ENCODE results near the gene CACNB4.
"Not testable (repeated sequence)": the region's sequence is repeated elsewhere in the genome, so short reads cannot be mapped to it uniquely, and the experiment has no call there.

The CACNB4 gene

DNA sequence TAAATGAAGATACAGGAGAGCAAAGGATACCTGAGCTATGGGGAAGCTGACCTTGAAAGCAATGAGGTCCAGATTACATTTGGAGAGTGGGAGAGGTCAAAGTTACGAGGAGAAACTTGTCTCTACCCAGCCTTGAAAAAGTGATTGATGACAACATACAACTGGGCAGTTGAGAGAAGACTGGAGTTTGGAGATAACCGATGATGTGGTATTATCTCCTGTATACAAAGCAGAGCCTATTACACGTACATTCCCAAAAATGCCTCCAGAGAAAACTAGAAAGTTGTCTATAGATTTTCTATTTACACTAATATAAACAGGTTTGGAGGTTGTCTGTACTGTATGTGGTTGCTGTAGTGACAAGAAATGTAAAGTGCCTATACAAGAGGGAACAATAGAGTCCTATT is 299.0 kb downstream of the CACNB4 start:
- Histone ChIP-seq H3K36me3 (ENCODE audit: control insufficient read depth, insufficient read depth, low read length) (peaks cover 28% of the 10 kb centered on the region), H3K4me3 (ENCODE audit: extremely low read depth, insufficient read depth, low read length, poor library complexity, severe bottlenecking) (no peak overlapping the region), H3K27ac (ENCODE audit: low read depth, low read length, severe bottlenecking) (no peak overlapping the region), H3K9me3 (ENCODE audit: control insufficient read depth, low read length) (no peaks in the 10 kb centered on the region), H3K4me1 (ENCODE audit: control insufficient read depth, insufficient read depth, low read length, poor library complexity, severe bottlenecking) (no peaks in the 10 kb centered on the region)
- WGBS, 2 experiments (ENCODE audit: insufficient coverage in 2 of 2): 78% methylated on average over 1 of the region's 3 CpGs; no CpG with 5 or more reads in 1 of the 2 experiments

DNA sequence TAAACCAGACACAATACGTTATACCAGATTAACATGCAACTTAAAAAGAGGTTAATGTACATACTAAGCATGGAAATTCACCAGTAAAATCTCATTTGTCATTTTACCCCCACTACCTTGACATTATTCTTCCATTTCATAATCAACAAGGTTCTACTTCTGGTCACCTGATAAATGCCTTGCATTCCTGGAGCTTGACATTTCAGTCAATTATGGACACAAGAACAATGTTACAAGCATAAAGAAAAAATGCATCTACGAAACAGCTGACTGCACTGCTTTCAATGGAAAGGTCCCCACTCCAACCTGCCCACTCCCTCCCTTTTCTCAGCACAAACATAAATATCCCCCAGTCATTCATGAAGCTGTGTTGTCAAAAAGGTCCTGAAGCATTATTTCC is 302.1 kb downstream of the CACNB4 start:
- WGBS, 2 experiments (ENCODE audit: insufficient coverage in 2 of 2): 89 to 100% methylated on average over 1 of the region's 2 CpGs
- no peak overlapping the region for H3K27ac ChIP-seq (ENCODE audit: low read depth, low read length, severe bottlenecking)
- H3K9me3 ChIP-seq (ENCODE audit: control insufficient read depth, low read length): no peaks in the 10 kb centered on the region
- H3K4me1 ChIP-seq (ENCODE audit: control insufficient read depth, insufficient read depth, low read length, poor library complexity, severe bottlenecking): no peaks in the 10 kb centered on the region
- H3K36me3 ChIP-seq (ENCODE audit: control insufficient read depth, insufficient read depth, low read length): peaks cover 37% of the 10 kb centered on the region
- no peak overlapping the region for H3K4me3 ChIP-seq (ENCODE audit: extremely low read depth, insufficient read depth, low read length, poor library complexity, severe bottlenecking)

DNA sequence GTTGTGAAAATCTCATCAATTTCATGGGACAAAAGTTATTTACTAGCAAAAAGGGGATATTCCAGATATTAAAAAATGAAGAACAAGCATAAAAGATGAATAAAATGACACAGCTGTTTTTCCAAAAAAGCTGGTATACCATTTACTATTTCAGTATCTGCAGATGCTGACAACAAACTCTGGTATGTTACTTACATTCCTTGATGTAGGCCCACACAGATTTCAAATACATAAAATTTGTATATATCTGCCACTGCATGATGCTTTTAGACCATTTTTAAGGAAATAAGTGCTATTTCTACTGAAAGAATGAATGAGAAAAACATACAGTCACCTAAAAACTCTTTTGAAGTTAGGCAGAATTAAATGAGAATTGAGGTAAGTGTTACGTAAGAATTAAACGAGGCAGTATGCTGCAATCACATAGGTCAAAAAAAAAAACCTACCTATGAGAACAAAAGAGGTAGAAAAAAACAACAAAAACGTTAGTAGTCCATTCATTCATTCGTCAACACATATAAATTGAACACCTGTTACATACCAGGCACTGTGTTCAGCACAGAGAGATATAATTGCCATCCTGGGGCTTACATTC is 303.1 kb downstream of the CACNB4 start:
- Histone ChIP-seq H3K4me3 (ENCODE audit: extremely low read depth, insufficient read depth, low read length, poor library complexity, severe bottlenecking) (no peak overlapping the region), H3K27ac (ENCODE audit: low read depth, low read length, severe bottlenecking) (no peak overlapping the region), H3K36me3 (ENCODE audit: control insufficient read depth, insufficient read depth, low read length) (peaks cover 44% of the 10 kb centered on the region), H3K9me3 (ENCODE audit: control insufficient read depth, low read length) (no peaks in the 10 kb centered on the region), H3K4me1 (ENCODE audit: control insufficient read depth, insufficient read depth, low read length, poor library complexity, severe bottlenecking) (no peaks in the 10 kb centered on the region)
- 90 to 93% methylated on average over 2 of the region's 4 CpGs for WGBS, 2 experiments (ENCODE audit: insufficient coverage in 2 of 2)

DNA sequence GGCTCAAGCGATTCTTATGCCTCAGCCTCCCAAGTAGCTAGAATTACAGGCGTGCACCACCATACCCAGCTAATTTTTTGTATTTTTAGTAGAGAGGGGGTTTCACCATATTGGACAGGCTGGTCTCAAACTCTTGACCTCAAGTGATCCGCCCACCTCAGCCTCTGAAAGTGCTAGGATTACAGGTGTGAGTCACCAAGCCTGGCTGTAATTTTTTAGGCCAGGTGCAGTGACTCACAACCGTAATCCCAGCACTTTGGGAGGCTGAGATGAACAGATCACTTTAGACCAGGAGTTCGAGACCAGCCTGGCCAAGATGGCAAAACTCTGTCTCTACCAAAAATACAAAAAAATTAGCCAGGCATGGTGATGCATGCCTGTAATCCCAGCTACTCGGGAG is 304.4 kb downstream of the CACNB4 start:
- WGBS, 2 experiments (ENCODE audit: insufficient coverage in 2 of 2): 100% methylated on average over 2 to 4 of the region's 6 CpGs
- peaks cover 39% of the 10 kb centered on the region for H3K36me3 ChIP-seq (ENCODE audit: control insufficient read depth, insufficient read depth, low read length)
- not testable (repeated sequence) for H3K27ac ChIP-seq (ENCODE audit: low read depth, low read length, severe bottlenecking); H3K4me3 ChIP-seq (ENCODE audit: extremely low read depth, insufficient read depth, low read length, poor library complexity, severe bottlenecking); H3K4me1 ChIP-seq (ENCODE audit: control insufficient read depth, insufficient read depth, low read length, poor library complexity, severe bottlenecking); H3K9me3 ChIP-seq (ENCODE audit: control insufficient read depth, low read length)

DNA sequence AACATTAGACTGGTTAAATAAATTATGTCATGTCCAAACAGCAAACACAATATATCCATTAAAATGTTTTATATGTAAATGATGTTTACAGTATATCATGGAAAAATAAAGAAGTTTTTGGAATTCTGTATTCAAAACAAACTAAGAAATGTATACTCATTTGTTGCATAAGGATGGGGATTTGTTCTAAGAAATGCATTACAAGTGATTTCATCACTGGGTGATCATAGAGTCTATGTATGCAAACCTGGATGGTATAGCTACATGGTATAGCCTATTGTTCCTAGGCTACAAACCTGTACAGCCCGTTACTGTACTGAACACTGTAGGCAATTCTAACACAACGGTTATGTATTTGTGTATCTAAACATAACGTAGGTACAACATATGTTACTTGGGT is 305.7 kb downstream of the CACNB4 start:
- 100% methylated on average over 1 of the region's 3 CpGs; no CpG with 5 or more reads in 1 of the 2 experiments for WGBS, 2 experiments (ENCODE audit: insufficient coverage in 2 of 2)
- H3K9me3 ChIP-seq (ENCODE audit: control insufficient read depth, low read length): no peaks in the 10 kb centered on the region
- H3K27ac ChIP-seq (ENCODE audit: low read depth, low read length, severe bottlenecking): no peak overlapping the region
- H3K4me1 ChIP-seq (ENCODE audit: control insufficient read depth, insufficient read depth, low read length, poor library complexity, severe bottlenecking): no peaks in the 10 kb centered on the region
- peaks cover 43% of the 10 kb centered on the region for H3K36me3 ChIP-seq (ENCODE audit: control insufficient read depth, insufficient read depth, low read length)
- H3K4me3 ChIP-seq (ENCODE audit: extremely low read depth, insufficient read depth, low read length, poor library complexity, severe bottlenecking): no peak overlapping the region

DNA sequence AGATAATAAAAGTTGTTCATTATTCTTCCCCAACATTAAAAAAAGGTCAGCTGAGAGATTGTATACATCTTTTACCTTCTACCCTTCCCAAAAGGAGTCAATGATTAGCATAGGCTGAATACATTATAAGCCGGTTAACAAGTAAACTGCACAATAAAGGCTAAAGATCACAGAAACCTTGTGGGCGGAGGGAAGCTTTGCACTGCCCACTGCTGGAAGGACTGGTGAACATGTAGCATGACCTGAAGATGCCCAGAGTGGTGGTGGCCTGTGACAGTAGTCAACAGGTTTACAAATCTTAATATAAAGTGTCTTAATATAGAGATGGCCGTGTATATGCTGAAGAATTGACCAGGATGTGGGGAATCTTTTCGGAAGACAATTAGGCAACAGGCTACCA is 306.3 kb downstream of the CACNB4 start:
- H3K27ac ChIP-seq (ENCODE audit: low read depth, low read length, severe bottlenecking): no peak overlapping the region
- H3K9me3 ChIP-seq (ENCODE audit: control insufficient read depth, low read length): no peaks in the 10 kb centered on the region
- peaks cover 43% of the 10 kb centered on the region for H3K36me3 ChIP-seq (ENCODE audit: control insufficient read depth, insufficient read depth, low read length)
- no peaks in the 10 kb centered on the region for H3K4me1 ChIP-seq (ENCODE audit: control insufficient read depth, insufficient read depth, low read length, poor library complexity, severe bottlenecking)
- 94 to 97% methylated on average over 4 of the region's 4 CpGs for WGBS, 2 experiments (ENCODE audit: insufficient coverage in 2 of 2)
- no peak overlapping the region for H3K4me3 ChIP-seq (ENCODE audit: extremely low read depth, insufficient read depth, low read length, poor library complexity, severe bottlenecking)

DNA sequence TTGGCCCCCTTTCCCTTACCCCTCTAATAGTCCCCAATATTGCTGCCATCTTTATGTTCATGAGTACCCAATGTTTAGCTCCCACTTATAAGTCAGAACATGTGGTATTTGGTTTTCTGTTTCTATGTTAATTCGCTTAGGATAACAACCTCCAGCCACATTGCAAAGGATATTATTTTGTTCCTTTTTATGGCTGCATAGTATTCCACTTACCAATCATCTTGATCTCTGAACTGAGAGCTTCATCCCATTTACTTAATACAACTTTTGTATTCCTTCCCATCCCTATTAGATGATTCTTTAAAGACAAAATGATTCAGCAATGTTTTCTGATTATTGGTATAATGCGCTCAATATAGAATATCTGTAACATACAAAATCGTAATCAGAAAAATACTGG is 307.3 kb downstream of the CACNB4 start:
- H3K4me3 ChIP-seq (ENCODE audit: extremely low read depth, insufficient read depth, low read length, poor library complexity, severe bottlenecking): no peak overlapping the region
- WGBS, 2 experiments (ENCODE audit: insufficient coverage in 2 of 2): no CpG with 5 or more reads among the region's 3 CpGs
- no peaks in the 10 kb centered on the region for H3K9me3 ChIP-seq (ENCODE audit: control insufficient read depth, low read length)
- no peaks in the 10 kb centered on the region for H3K4me1 ChIP-seq (ENCODE audit: control insufficient read depth, insufficient read depth, low read length, poor library complexity, severe bottlenecking)
- no peak overlapping the region for H3K27ac ChIP-seq (ENCODE audit: low read depth, low read length, severe bottlenecking)
- peaks cover 38% of the 10 kb centered on the region for H3K36me3 ChIP-seq (ENCODE audit: control insufficient read depth, insufficient read depth, low read length)

DNA sequence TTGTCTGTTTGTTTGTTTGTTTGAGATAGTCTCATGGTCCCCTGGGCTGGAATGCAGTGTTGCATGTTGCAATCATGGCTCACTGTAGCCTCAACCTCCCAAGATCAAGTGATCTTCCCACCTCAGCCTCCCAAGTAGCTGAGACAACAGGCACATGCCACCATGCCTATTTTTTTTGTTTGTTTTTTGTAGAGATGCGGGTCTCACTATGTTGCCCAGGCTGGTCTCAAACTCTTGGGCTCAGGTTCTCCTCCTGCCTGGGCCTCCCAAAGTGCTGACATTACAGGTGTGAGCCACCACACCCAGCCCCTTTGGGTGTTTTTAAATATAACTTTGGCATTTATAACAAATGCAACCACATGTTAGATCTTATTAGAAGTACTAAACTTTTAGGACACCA is 308.2 kb downstream of the CACNB4 start:
- no peak overlapping the region for H3K4me3 ChIP-seq (ENCODE audit: extremely low read depth, insufficient read depth, low read length, poor library complexity, severe bottlenecking)
- no peak overlapping the region for H3K27ac ChIP-seq (ENCODE audit: low read depth, low read length, severe bottlenecking)
- H3K4me1 ChIP-seq (ENCODE audit: control insufficient read depth, insufficient read depth, low read length, poor library complexity, severe bottlenecking): no peaks in the 10 kb centered on the region
- H3K36me3 ChIP-seq (ENCODE audit: control insufficient read depth, insufficient read depth, low read length): peaks cover 38% of the 10 kb centered on the region
- no peaks in the 10 kb centered on the region for H3K9me3 ChIP-seq (ENCODE audit: control insufficient read depth, low read length)
- no CpG with 5 or more reads among the region's 1 CpG for WGBS, 2 experiments (ENCODE audit: insufficient coverage in 2 of 2)

DNA sequence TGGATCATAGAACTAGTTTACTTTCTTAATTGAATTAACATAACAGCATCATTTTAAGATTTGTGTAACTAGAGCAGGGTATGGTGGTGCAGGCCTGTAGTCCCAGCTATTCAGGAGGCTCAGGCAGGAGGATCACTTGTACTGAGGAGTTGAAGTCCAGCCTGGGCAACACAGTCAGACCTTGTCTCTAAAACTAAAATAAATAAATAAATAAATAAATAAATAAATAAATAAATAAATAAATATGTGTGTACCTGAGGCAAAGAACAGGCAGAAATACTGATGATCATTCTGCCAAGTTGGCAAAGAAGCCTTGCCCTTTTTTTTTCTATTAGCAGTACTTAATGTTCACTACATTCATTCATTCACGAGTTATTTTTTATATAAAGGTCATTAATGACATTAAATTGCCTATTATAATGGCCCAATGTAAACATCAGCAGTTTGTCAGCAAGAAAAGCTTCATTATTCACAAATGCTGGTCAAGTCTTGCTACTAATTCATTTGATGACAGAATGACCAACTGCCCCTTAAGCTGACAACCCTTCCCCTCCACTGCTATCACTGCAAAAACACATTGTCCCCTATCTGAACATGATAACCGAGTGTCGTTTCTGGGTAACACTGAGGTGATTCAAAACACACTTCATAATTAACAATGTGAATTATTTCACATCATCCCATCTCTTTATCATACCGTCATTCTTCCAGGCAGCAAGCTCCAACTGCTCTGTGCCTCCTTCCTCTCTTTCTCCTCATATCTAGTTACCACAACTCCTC is 309.6 kb downstream of the CACNB4 start:
- no peaks in the 10 kb centered on the region for H3K4me1 ChIP-seq (ENCODE audit: control insufficient read depth, insufficient read depth, low read length, poor library complexity, severe bottlenecking)
- H3K36me3 ChIP-seq (ENCODE audit: control insufficient read depth, insufficient read depth, low read length): peaks cover 45% of the 10 kb centered on the region
- no peaks in the 10 kb centered on the region for H3K9me3 ChIP-seq (ENCODE audit: control insufficient read depth, low read length)
- 84 to 94% methylated on average over 3 of the region's 4 CpGs for WGBS, 2 experiments (ENCODE audit: insufficient coverage in 2 of 2)
- H3K4me3 ChIP-seq (ENCODE audit: extremely low read depth, insufficient read depth, low read length, poor library complexity, severe bottlenecking): no peak overlapping the region
- no peak overlapping the region for H3K27ac ChIP-seq (ENCODE audit: low read depth, low read length, severe bottlenecking)

DNA sequence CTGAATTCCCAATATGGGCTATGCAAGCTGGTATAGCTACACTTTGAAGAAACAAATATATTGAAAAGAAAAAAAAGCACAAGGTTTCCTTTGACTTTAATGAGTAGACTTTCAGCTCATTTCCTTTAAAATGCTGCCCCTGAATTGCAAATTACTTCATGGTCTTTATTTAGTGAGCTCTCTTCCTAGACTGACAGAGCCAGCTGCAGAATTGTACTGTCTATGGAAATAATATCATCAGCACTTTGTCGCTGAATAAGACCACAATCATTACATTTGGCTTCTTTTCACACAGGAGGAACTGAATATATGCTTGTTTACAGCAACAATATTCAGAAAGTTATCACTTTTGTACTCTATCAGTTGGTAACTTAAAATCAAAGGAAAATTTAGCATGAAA is 312.4 kb downstream of the CACNB4 start:
- WGBS, 2 experiments (ENCODE audit: insufficient coverage in 2 of 2): no CpG with 5 or more reads among the region's 1 CpG

DNA sequence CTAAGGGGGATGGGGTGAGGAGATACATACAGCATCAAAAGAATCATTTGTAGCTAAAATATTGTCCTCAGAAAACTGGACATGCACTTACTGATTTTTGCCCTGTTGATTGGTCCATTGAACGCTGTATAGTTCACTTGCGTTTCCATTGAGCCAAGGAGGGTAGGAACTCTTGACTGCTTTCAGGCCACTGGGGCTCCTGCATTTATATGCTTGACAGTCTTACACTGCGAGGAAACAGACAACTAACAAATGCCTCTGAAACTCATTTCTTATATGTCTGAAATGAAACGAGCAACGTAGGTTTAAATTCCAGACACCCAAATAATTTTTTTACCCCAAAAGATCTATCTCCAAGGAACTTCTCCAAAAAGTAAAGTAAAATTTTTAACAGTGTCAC is 312.8 kb downstream of the CACNB4 start:
- H3K4me3 ChIP-seq (ENCODE audit: extremely low read depth, insufficient read depth, low read length, poor library complexity, severe bottlenecking): no peak overlapping the region
- 78 to 96% methylated on average over 2 to 3 of the region's 5 CpGs for WGBS, 2 experiments (ENCODE audit: insufficient coverage in 2 of 2)
- peaks cover 30% of the 10 kb centered on the region for H3K36me3 ChIP-seq (ENCODE audit: control insufficient read depth, insufficient read depth, low read length)
- H3K27ac ChIP-seq (ENCODE audit: low read depth, low read length, severe bottlenecking): no peak overlapping the region
- H3K4me1 ChIP-seq (ENCODE audit: control insufficient read depth, insufficient read depth, low read length, poor library complexity, severe bottlenecking): no peaks in the 10 kb centered on the region
- H3K9me3 ChIP-seq (ENCODE audit: control insufficient read depth, low read length): no peaks in the 10 kb centered on the region

More for the DNA sequence above, 312.4 kb downstream of the CACNB4 start:
- peaks cover 30% of the 10 kb centered on the region for H3K36me3 ChIP-seq (ENCODE audit: control insufficient read depth, insufficient read depth, low read length)
- no peaks in the 10 kb centered on the region for H3K4me1 ChIP-seq (ENCODE audit: control insufficient read depth, insufficient read depth, low read length, poor library complexity, severe bottlenecking)
- H3K4me3 ChIP-seq (ENCODE audit: extremely low read depth, insufficient read depth, low read length, poor library complexity, severe bottlenecking): no peak overlapping the region
- H3K27ac ChIP-seq (ENCODE audit: low read depth, low read length, severe bottlenecking): no peak overlapping the region
- no peaks in the 10 kb centered on the region for H3K9me3 ChIP-seq (ENCODE audit: control insufficient read depth, low read length)
